Measurements from ENCODE around the gene GPR65.
"Not testable (repeated sequence)": the region's sequence is repeated elsewhere in the genome, so short reads cannot be mapped to it uniquely, and the experiment has no call there.

Gene GPR65

GRCh38 chr14:88004506-88005036, 364 bp upstream of the GPR65 start:
- DNase-seq, result no peak

GRCh38 chr14:88005978-88006851, 1.3 kb downstream of the GPR65 start:
- DNase-seq, result no peak

DNA sequence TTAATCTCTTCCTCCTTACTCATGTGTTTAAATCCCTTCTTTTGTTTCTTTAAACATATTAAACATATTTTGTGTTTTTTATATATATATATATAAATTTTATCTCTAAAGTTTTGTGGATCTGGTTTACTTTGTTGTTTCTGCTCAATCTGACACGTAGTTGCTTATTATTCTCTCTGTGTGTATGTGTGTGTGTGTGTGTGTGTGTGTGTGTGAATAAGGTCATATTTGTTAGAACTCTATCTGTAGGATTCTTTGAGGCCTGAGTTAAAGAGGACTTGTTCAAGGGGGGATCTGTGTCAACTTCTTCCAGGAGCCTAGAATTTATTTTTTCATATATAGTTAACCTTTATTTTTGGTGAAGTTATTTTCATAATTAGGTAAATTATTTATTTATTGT, 2.7 kb downstream of the GPR65 start:
- DNase-seq, result no peak

DNA sequence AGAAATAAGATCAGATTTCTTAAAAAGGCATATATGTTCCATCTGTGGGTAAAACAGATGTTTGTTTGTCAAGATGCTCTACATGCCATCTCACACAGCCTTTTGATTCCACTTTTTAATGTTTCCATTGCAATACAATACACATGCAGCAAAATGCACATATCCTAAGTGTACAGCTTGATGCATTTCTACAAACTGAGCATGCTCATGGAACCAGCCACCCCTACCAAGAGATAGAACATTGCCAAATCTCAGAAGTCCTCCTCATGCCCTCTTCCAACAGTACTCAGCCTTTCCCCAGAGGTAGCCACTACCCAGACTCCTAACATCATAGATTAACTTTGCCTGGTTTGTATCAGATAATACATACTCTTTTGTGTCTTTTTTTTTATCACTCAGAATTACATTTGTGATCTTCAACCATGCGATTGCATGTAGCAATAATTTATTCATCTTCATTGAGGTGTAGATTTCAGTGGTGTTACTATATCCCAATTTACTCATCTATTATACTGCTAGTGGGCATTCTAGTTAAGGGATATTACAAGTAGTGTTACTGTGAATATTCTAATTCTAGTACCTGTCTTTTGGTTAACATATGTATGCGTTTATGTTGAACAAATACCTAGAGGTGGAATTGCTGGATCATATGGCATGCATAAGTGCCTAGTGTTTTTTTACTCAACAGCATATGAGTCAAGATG, 3.3 kb downstream of the GPR65 start:
- DNase-seq, result no peak

DNA sequence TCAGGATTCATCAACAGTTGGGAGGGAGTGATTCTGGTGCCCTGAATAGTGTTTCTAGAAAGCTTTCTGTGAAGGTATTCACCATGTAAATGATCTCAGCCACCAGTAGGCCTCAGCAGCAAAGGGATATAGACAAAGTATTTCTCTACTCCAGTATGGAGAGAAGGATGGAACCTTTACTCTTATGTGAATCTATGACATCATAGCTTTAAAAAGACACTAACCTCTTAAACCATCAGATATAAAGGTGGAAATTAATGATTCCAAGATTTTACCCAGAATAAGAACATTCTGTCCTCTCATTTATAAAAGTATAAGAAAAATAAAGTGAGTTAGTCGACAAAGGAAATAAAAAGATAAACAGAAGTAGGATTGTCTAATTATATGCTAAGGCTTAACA, 4.6 kb downstream of the GPR65 start:
- no peak for DNase-seq

DNA sequence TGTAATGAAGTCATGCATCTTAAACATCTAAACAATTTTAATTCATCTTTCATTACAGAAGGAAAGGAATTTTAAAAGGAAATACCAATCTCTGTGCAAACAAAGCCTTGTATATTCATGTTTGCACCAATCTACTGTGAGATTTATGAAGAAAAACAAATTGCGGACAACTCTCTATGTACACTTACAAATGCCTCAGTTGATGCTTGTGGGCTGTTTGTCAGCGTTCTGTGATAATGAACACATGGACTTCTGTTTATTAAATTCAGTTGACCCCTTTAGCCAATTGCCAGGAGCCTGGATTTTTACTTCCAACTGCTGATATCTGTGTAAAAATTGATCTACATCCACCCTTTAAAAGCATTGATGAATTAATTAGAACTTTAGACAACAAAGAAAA, 5.4 kb downstream of the GPR65 start:
- DNase-seq, result no peak

DNA sequence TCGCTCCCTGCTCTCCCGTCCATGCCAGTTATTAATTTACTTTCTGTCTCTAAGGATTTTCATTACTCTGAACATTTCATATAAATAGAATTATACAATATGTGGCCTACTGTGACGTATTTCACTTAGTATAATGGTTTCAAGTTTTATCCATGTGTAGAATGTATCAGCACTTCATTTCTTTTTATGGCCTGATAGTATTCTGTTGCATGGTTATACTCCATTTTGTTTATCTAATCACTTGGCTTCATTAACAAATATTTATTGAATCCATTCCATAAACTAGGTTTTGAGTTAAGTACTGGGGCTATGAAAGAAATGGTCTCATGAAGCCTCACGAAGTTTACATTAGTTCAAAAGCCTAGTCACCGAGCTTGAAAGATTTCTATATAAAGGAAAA, 7.6 kb downstream of the GPR65 start:
- no peak for DNase-seq

DNA sequence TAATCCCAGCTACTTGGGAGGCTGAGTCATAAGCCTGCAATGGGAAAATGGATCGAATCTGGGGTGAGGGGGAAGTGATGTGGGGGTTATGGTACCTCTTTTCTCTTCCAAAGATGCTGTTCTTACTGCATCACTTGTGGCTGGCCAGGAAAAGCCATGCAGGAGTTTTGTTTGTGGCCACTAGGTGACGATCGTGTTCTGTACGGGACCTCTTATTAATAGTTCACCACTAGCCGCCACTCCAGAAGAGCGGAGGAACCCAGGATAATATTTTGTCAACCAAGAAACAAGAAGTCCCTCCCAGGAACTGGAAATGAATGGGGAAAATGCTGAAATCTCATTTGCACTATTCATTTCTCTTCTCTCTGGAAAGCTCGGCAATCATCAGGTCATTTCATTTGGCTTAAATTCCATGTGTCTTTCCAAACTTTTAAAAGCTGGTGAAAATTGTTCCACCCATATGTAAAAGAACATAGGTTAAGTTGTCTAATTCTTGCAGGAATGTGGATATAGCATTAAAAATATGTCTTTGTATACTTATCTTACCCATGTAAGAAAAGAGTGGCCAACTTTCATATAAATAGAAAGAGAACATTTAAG, 8.9 kb downstream of the GPR65 start:
- peak; percentile 54 for DNase-seq

DNA sequence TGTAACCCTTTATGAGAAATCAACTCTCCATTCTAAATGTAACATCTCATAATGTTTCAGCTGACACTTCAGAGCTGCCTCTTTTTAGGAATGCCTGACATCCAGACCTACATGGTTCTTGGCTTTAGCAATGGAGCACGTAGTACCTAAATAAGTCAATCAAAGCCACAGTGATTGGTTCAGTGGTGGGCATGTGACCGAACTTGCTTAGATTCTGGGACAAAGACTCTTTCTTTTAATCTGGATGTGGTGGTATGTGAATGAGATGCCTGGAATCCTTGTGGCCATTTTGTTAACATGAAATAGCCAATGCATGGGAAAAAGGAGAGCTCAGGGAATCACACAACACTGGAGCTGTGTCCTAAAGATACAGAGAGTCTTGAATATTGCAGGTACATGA, 11.8 kb downstream of the GPR65 start:
- no peak for DNase-seq

DNA sequence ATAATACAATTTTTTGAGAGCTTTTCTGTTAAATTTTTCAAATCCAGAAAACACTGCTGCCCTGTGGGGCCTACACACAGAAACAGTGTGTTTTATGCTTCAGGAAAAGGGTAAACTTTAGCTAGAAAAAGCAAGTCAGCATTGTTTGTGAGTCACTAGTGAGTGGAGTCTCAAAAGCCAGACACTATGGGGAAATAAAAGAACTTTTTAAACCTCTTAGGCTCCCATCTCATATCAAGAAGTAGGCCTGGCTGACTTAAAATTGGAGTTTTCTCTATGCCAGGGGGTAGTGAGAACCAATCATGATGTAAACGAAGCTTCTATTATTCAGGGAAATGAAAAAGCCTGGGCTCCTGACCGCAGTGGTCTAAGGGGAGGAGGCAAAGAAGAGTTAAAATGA, 12.6 kb downstream of the GPR65 start:
- no peak for DNase-seq

GRCh38 chr14:88023658-88024187, 18.8 kb downstream of the GPR65 start:
- DNase-seq, result no peak

GRCh38 chr14:88024252-88025086, 19.5 kb downstream of the GPR65 start:
- not testable (repeated sequence) for DNase-seq

DNA sequence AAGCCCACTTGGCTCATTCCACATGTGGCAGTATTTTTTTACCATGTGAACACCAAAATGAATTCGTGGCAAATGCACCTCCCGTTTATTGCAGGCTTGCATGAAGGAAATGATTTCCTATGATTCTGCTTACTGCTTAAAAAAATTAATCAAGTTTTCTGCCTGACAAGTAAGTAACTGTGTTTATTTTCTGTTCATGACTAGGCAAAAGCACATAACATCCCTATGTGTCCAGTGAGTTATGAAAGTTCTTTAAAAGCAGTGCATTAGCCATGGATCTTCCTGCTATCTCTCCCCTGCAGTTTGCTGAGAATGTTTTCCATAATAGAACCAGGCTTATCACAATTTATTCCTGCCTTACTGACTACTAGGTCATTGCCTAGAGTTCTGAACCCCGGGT, 20.4 kb downstream of the GPR65 start:
- DNase-seq, result no peak

- DNase-seq, result no peak
These were observed 22.0 kb downstream of the GPR65 start for GRCh38 chr14:88026890-88027289.

DNA sequence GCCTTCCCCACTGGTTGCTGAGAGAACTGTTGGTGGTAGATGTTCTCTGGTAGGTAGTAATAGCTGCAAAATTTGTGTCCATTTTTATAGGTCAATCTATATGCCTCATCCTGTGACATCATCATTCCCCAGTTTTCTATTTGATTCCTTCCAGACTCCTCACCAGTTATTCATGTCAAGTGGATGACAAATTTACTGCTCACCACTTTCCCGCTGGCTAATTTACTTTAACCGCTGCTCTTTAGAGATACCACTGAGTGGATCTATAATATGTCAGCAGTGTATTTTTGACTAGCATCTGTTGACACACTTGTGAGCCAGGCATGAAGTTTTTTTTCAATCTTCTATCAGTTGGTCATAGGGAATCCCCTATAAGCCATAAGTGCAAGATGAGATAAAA, 24.6 kb downstream of the GPR65 start:
- no peak for DNase-seq

GRCh38 chr14:88030079-88030478, 25.1 kb downstream of the GPR65 start:
- DNase-seq, result no peak

DNA sequence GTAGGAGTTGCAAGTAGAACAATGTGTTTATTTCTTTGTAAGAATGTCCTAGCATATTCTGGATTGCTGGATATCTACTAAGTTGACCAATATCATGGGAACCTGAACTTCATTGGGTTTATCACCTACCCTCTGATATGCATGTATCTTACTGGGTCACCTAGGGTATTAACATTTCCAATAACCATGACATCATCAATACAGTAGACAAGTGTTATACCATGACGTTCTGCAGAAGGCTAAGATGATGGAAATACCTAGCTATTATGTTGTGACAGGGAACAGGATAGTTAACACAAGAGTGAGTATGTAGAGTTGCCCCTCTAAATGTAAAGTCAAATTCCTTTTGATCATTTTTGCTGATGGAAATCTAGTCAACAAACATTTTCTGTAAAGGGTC, 26.0 kb downstream of the GPR65 start:
- no peak for DNase-seq

DNA sequence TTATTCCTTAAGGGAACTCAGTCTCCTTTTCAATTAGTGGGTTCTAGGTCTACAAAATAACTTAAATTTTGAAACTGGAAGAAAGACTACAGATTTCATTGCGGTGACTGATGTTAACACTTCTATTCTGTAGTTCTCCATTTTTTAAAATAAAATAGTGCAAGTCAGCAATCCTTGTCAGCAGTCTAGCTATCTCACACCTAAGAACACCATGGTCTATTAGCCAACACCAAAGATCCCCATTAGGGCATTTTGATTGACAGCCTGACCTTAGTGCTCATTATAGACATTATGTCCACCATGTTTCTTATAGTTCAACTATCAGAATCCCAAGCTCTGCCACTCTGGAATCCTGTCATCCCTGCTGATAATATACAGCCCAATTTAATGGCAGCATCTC, 27.4 kb downstream of the GPR65 start:
- no peak for DNase-seq

DNA sequence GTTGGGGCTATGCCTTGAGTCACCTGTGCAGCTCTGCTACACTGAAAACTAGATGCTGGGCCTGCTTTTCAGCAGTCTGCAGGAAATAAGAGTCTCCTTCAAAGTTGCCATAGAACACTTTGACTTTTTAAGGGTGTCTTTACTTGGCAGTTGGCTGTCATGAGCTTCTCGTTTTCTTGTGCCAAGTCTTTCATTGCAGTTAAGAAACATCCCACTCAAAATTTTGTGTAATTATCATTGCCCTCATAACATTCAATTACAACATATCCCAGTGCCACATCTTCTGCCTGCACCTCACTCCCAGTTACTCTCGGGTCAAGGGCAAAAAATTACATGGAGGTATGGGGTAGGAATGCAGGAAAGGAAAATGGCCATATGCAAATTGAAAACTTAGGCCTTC, 29.1 kb downstream of the GPR65 start:
- no peak for DNase-seq

GRCh38 chr14:88036422-88036821, 31.5 kb downstream of the GPR65 start:
- DNase-seq, result no peak

GRCh38 chr14:88037325-88037724, 32.4 kb downstream of the GPR65 start:
- DNase-seq, result no peak

DNA sequence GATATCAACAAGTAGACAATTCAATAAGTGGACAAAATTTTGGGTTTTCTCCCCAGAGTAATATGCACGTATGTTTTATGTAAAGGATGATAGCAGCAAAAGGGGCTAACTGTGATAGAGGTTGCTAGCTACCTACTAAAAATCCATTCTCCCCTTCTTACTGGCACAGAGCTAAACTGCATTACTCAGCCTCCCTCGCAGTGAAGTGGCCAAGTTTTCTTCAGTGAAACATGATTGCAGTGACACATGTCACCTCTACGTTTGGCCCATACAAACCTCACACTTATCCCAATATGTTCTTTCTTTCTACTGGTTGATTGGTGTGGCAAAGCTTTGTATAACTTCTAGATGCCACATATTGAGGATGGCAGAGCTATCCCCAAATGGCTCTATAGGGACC, 34.3 kb downstream of the GPR65 start:
- DNase-seq, result no peak

DNA sequence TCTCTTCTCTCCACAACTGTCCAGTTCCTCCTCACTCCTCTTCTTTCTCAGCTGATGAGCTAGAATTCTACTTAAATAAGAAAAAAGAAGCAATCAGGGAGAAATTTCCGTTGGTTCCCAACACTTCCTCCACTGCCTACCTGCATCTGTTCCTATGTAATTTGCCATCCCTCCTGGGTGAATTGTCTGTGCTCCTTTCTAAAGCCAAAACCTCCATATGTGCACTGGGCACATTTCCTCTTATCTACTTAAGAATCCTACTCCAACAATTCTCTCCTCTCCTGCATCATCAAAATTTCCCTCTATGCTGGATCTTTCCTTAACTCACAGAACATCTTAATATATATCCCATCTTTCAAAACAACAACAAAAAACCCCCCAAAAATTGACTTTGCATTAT, 35.2 kb downstream of the GPR65 start:
- no peak for DNase-seq
